Measurements from ENCODE around the gene KLHL7.
"Not testable (repeated sequence)": the region's sequence is repeated elsewhere in the genome, so short reads cannot be mapped to it uniquely, and the experiment has no call there.

Gene KLHL7

GRCh38 chr7:23168111-23168885 is 62.7 kb downstream of the KLHL7 start:
- in situ Hi-C loops (cut with MboI; ENCODE audit: low sequenced_read_pairs): no loop called here

GRCh38 chr7:23175938-23176337 is 70.4 kb downstream of the KLHL7 start:
- in situ Hi-C loops (cut with MboI; ENCODE audit: low sequenced_read_pairs): no loop called here

- in situ Hi-C loops (cut with MboI; ENCODE audit: low sequenced_read_pairs): no loop called here
These were observed 76.3 kb downstream of the KLHL7 start, which contains the start of gene NUP42 for GRCh38 chr7:23181684-23182553. NUP42 (plus strand) TSS chr7:23182048; CDS start chr7:23182086, 38 bp downstream.

- in situ Hi-C loops (cut with MboI; ENCODE audit: low sequenced_read_pairs): no loop called here
These were observed 77.9 kb downstream of the KLHL7 start for GRCh38 chr7:23183279-23184012.

- in situ Hi-C loops (cut with MboI; ENCODE audit: low sequenced_read_pairs): no loop called here
These were observed 78.7 kb downstream of the KLHL7 start for GRCh38 chr7:23184291-23184690.

GRCh38 chr7:23184709-23185359 is 79.2 kb downstream of the KLHL7 start:
- in situ Hi-C loops (cut with MboI; ENCODE audit: low sequenced_read_pairs): no loop called here

GRCh38 chr7:23185980-23186379 is 80.4 kb downstream of the KLHL7 start:
- in situ Hi-C loops (cut with MboI; ENCODE audit: low sequenced_read_pairs): no loop called here

- in situ Hi-C loops (cut with MboI; ENCODE audit: low sequenced_read_pairs): no loop called here
These were observed 85.4 kb downstream of the KLHL7 start for GRCh38 chr7:23191022-23191421.

GRCh38 chr7:23193650-23194227 is 88.2 kb downstream of the KLHL7 start:
- in situ Hi-C loops (cut with MboI; ENCODE audit: low sequenced_read_pairs): not testable (repeated sequence)

- in situ Hi-C loops (cut with MboI; ENCODE audit: low sequenced_read_pairs): no loop called here
These were observed 90.7 kb downstream of the KLHL7 start for GRCh38 chr7:23196306-23196705.

GRCh38 chr7:23197745-23198144 is 92.2 kb downstream of the KLHL7 start:
- in situ Hi-C loops (cut with MboI; ENCODE audit: low sequenced_read_pairs): not testable (repeated sequence)

GRCh38 chr7:23200331-23200730 is 94.7 kb downstream of the KLHL7 start:
- in situ Hi-C loops (cut with MboI; ENCODE audit: low sequenced_read_pairs): no loop called here

- in situ Hi-C loops (cut with MboI; ENCODE audit: low sequenced_read_pairs): no loop called here
These were observed 98.7 kb downstream of the KLHL7 start for GRCh38 chr7:23204241-23204640.

GRCh38 chr7:23205577-23205908 is 100.0 kb downstream of the KLHL7 start:
- in situ Hi-C loops (cut with MboI; ENCODE audit: low sequenced_read_pairs): no loop called here

- in situ Hi-C loops (cut with MboI; ENCODE audit: low sequenced_read_pairs): no loop called here
These were observed 100.6 kb downstream of the KLHL7 start for GRCh38 chr7:23205909-23206767.

GRCh38 chr7:23207021-23207420 is 101.4 kb downstream of the KLHL7 start:
- in situ Hi-C loops (cut with MboI; ENCODE audit: low sequenced_read_pairs): no loop called here

GRCh38 chr7:23207884-23208283 is 102.3 kb downstream of the KLHL7 start:
- in situ Hi-C loops (cut with MboI; ENCODE audit: low sequenced_read_pairs): no loop called here

- in situ Hi-C loops (cut with MboI; ENCODE audit: low sequenced_read_pairs): no loop called here
These were observed 102.7 kb downstream of the KLHL7 start for GRCh38 chr7:23208316-23208715.

- in situ Hi-C loops (cut with MboI; ENCODE audit: low sequenced_read_pairs): no loop called here
These were observed 104.9 kb downstream of the KLHL7 start for GRCh38 chr7:23210506-23210905.

- in situ Hi-C loops (cut with MboI; ENCODE audit: low sequenced_read_pairs): no loop called here
These were observed 106.0 kb downstream of the KLHL7 start for GRCh38 chr7:23211589-23211988.

All from HL-60/S4 (cell line).